Transverse colon (tissue), 4 donors: Measurements from ENCODE around the gene OR2H1. TPM values are rescaled to one million over a fixed set of nuclear protein-coding genes. Genes with fewer than 3 reads are reported as not detected.

Experiments used
- DNase-seq: peaks from one replicate; pipeline ENCODE4 v3.0.0-alpha.2; 2019
- H3K27ac ChIP-seq, 4 donors: fragments of 200-600 bp; sonication (generic); 2 replicates each; pipeline ENCODE4 v1.5.1; 2016 to 2018; ENCODE audit warnings: inconsistent platforms in 4 of 4
- H3K27me3 ChIP-seq: fragments of 200-600 bp; sonication (generic); 2 replicates; pipeline ENCODE4 v1.5.1; 2017; ENCODE audit warnings: inconsistent platforms
- H3K36me3 ChIP-seq, 4 donors: fragments of 200-600 bp; sonication (generic); 2 replicates each; pipeline ENCODE4 v1.5.1; 2017 to 2019; ENCODE audit warnings: inconsistent platforms in 4 of 4
- H3K4me1 ChIP-seq, 4 donors: fragments of 200-600 bp; sonication (generic); 2 replicates each; pipeline ENCODE4 v1.5.1; 2017 to 2020; ENCODE audit warnings: inconsistent platforms in 4 of 4
- H3K4me3 ChIP-seq, 4 donors: fragments of 200-600 bp; sonication (generic); 1 replicate in 1 of 4; 2 replicates in 3 of 4; pipeline versions ENCODE4 v1.5.1 to v1.6.1; 2017 to 2019; ENCODE audit warnings: inconsistent platforms in 4 of 4
- H3K9me3 ChIP-seq, 2 donors: fragments of 200-600 bp; sonication (generic); 2 replicates each; pipeline ENCODE4 v1.5.1; 2017 to 2019; ENCODE audit warnings: inconsistent platforms in 2 of 2
- EP300 ChIP-seq: sonication (generic); formaldehyde crosslinking; IDR thresholded peaks from one replicate; pipeline ENCODE4 v1.6.1; 2017; ENCODE audit warnings: antibody characterized with exemption, low read depth
- POLR2A ChIP-seq: fragments of 450-650 bp; IDR thresholded peaks from one replicate; pipeline ENCODE4 v1.6.1; 2016; ENCODE audit warnings: antibody characterized with exemption, mild to moderate bottlenecking, moderate library complexity
- POLR2AphosphoS5 ChIP-seq, 3 donors: sonication (generic); formaldehyde crosslinking; IDR thresholded peaks; one replicate each; pipeline ENCODE4 v1.6.1; 2016; ENCODE audit warnings: antibody characterized with exemption in 3 of 3
- WGBS, 2 donors: methylation state at CpG; one replicate each; pipeline ENCODE4 v1.1.5; 2018; ENCODE audit warnings: low coverage in 1 of 2; 5-methylcytosine and 5-hydroxymethylcytosine counted together
- in situ Hi-C, 4 donors: fragments of 200-750 bp; cut with MboI; loops; one replicate each; pipeline versions ENCODE4 v1.15.0 to v1.15.1; 2017; ENCODE audit warnings: low sequenced_read_pairs in 3 of 4, low pct_ligation_motif_present in 1 of 4, low pct_unique_long_range_greater_than_20kb in 1 of 4
- intact Hi-C: fragments of 100-400 bp; cut with DNase I; formaldehyde crosslinking; loops from one replicate; pipeline ENCODE4 v1.15.1; 2023; ENCODE audit warnings: low total_unique reads
- total RNA-seq, 4 donors: library from RNA; depleted of rRNA; stranded (reverse); fragments of >200 nt; gene quantifications; one replicate each; pipeline ENCODE4 v1.1.0, GENCODE V29; 2016
- TF ChIP-seq, protein P1 (sequence below), 5 experiments: fragments of 200-600 bp in 3 of 5; fragments of 450-650 bp in 2 of 5; sonication (generic) in 3 of 5; IDR thresholded peaks; 1 replicate in 2 of 5; 2 replicates in 3 of 5; pipeline ENCODE4 v1.5.1; 2016 to 2017; ENCODE audit warnings: antibody characterized with exemption in 5 of 5, inconsistent platforms in 3 of 5, mild to moderate bottlenecking in 2 of 5, moderate library complexity in 1 of 5

OR2H1 gene
- total RNA-seq, 4 donors from 2014 or later, result not detected

DNA sequence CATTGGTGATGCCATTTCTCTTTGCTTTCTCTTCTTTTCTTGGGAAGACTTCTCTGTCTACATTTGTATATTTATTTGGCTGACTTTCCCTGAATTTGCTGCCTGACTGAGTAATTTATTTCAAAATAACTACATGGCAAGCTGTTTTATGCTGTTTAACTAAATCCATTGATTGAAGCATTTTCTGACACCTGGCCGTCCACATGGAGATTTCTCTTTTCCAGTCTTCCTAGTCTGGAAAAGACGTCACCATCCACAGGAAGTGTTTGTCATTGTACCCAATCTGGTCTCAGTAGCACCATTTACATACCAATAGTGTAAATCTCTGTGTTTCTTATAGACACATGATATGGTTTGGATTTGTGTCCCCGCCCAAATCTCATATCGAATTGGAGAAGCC lies 40.0 kb downstream of the OR2H1 start:
- Histone ChIP-seq H3K27me3 (peaks cover 4% of the 10 kb centered on the region), H3K4me3 (no peak overlapping the region), H3K4me1 (no peaks in the 10 kb centered on the region), H3K36me3 (no peaks in the 10 kb centered on the region), H3K9me3 (no peaks in the 10 kb centered on the region), H3K27ac (no peak overlapping the region)
- in situ Hi-C loops, result no loop called here
- TF ChIP-seq EP300 (no peak), POLR2A (no peak), POLR2AphosphoS5 (IDR thresholded peaks at IDR 0.05) (no peak)
- TF ChIP-seq, protein P1, sequence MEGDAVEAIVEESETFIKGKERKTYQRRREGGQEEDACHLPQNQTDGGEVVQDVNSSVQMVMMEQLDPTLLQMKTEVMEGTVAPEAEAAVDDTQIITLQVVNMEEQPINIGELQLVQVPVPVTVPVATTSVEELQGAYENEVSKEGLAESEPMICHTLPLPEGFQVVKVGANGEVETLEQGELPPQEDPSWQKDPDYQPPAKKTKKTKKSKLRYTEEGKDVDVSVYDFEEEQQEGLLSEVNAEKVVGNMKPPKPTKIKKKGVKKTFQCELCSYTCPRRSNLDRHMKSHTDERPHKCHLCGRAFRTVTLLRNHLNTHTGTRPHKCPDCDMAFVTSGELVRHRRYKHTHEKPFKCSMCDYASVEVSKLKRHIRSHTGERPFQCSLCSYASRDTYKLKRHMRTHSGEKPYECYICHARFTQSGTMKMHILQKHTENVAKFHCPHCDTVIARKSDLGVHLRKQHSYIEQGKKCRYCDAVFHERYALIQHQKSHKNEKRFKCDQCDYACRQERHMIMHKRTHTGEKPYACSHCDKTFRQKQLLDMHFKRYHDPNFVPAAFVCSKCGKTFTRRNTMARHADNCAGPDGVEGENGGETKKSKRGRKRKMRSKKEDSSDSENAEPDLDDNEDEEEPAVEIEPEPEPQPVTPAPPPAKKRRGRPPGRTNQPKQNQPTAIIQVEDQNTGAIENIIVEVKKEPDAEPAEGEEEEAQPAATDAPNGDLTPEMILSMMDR (IDR thresholded peaks at IDR 0.05), result no peak
- 74 to 80% methylated on average over 4 of the region's 4 CpGs for WGBS, 2 donors
- no peak for DNase-seq
- intact Hi-C loops, result loop anchor here (5.0 kb wide), 1 partner anchor 310 kb away; no protein-coding TSS in a partner anchor

DNA sequence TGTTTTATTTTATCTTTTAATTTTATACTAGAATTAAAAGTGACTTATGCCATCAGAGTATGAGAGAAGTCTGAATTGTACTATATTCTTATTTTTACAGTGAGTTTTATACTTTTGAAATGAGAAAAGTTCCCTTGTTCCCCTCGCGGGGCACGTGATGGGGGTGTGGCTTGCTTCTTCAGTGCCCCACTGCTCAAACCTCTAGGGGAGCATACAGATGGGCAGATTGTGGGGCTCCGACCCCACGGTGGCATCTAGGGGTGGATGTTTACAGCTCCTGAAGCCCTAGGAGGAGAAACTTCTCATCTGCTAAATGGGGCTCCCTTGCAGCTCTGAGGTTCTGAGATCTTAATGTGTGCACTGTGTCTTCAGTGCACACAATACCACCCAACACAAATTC lies 42.7 kb downstream of the OR2H1 start:
- intact Hi-C loops (loop anchor here (5.0 kb wide), 1 partner anchor 308 kb away; no protein-coding TSS in a partner anchor), in situ Hi-C loops (no loop called here)
- no peak overlapping the region for H3K4me3 ChIP-seq
- TF ChIP-seq POLR2A, result no peak
- no peak for TF ChIP-seq POLR2AphosphoS5 (IDR thresholded peaks at IDR 0.05)
- TF ChIP-seq, protein P1 (IDR thresholded peaks at IDR 0.05), result no peak
- no peak for TF ChIP-seq EP300
- no peaks in the 10 kb centered on the region for H3K4me1 ChIP-seq
- no peak for DNase-seq
- H3K27ac ChIP-seq, result no peak overlapping the region
- no peaks in the 10 kb centered on the region for H3K9me3 ChIP-seq
- peaks cover 4% of the 10 kb centered on the region for H3K27me3 ChIP-seq
- no peaks in the 10 kb centered on the region for H3K36me3 ChIP-seq
- WGBS, 2 donors, result 75 to 78% methylated on average over 3 to 5 of the region's 5 CpGs

DNA sequence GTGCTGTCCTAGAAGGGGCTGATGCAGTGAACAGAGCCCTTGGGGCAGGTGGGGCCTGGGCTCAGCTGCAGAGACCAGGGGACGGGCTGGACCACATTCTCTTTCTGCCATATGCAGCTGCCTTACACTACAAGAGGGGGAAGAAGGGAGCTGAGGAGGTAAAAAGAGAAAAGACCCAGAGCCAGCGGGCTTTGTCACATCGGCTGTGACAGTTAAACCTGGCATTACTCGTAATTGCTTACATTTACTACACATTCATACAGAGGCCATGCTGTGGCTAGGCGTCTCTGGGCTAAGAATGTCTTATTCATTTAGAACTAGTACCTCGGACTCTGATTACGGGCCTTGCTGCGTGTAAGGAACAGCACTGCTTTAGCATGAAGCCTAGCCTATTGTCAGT lies 43.6 kb downstream of the OR2H1 start:
- no peaks in the 10 kb centered on the region for H3K36me3 ChIP-seq
- peaks cover 4% of the 10 kb centered on the region for H3K27me3 ChIP-seq
- intact Hi-C loops, result no loop called here
- H3K27ac ChIP-seq, result no peak overlapping the region
- H3K4me1 ChIP-seq, result no peaks in the 10 kb centered on the region
- 80% methylated on average over 8 of the region's 8 CpGs; no CpG with 5 or more reads in 1 of the 2 donors for WGBS, 2 donors
- no peak for DNase-seq
- in situ Hi-C loops, result no loop called here
- no peaks in the 10 kb centered on the region for H3K9me3 ChIP-seq
- TF ChIP-seq EP300, result no peak
- TF ChIP-seq POLR2A, result no peak
- TF ChIP-seq, protein P1 (IDR thresholded peaks at IDR 0.05), result no peak
- TF ChIP-seq POLR2AphosphoS5 (IDR thresholded peaks at IDR 0.05), result no peak
- H3K4me3 ChIP-seq, result no peak overlapping the region

DNA sequence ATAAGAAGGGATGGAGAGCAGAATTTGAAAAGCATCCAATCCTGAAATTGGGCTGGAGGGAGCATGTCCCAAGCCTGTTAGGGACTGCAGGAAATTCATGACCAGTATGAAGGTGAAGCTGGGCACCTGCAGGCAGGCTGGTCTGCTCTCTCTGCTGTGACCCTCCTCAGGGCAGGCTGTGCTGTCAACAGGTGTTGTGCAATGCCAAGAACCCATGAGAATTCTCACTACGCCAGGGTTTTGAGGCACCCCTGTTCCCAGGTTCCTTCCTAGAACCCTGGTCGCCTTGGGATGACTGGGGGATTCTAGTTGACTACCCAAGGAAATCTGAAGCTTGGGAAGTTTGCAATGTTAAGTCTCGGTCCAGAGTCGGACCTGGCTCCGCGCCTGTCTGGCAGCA lies 44.2 kb downstream of the OR2H1 start:
- intact Hi-C loops, result no loop called here
- Histone ChIP-seq H3K4me1 (no peaks in the 10 kb centered on the region), H3K27me3 (peaks cover 4% of the 10 kb centered on the region), H3K27ac (no peak overlapping the region), H3K36me3 (no peaks in the 10 kb centered on the region), H3K4me3 (no peak overlapping the region), H3K9me3 (no peaks in the 10 kb centered on the region)
- TF ChIP-seq POLR2AphosphoS5 (IDR thresholded peaks at IDR 0.05) (no peak), EP300 (no peak), POLR2A (no peak)
- TF ChIP-seq, protein P1 (IDR thresholded peaks at IDR 0.05), result no peak
- WGBS, 2 donors, result 91% methylated on average over 6 of the region's 6 CpGs; no CpG with 5 or more reads in 1 of the 2 donors
- in situ Hi-C loops, result no loop called here
- DNase-seq, result no peak
